HUDEP-2 (cell line): ENCODE data around the gene FAM124A.
A peak's percentile ranks its signal among the peaks of the same experiment; 100 is the strongest.
"Not testable (repeated sequence)": the region's sequence is repeated elsewhere in the genome, so short reads cannot be mapped to it uniquely, and the experiment has no call there.

ENCODE experiments used
- DNase-seq, 76 experiments: peaks; one replicate each; lab custom pipeline; 2025; ENCODE audit not compliant: unreplicated experiment in 76 of 76; lab: John Stamatoyannopoulos, UW

Gene FAM124A

GRCh38 chr13:51262501-51263211 is 40.5 kb downstream of the FAM124A start:
- DNase-seq: no peak

GRCh38 chr13:51266642-51267041 is 44.4 kb downstream of the FAM124A start:
- no peak for DNase-seq

- no peak for DNase-seq
Measured at GRCh38 chr13:51267622-51268021, 45.4 kb downstream of the FAM124A start.

- DNase-seq: no peak
Measured at GRCh38 chr13:51269039-51269438, 46.8 kb downstream of the FAM124A start.

GRCh38 chr13:51270623-51271415 is 48.6 kb downstream of the FAM124A start:
- DNase-seq: no peak

GRCh38 chr13:51271528-51272085 is 49.4 kb downstream of the FAM124A start:
- no peak for DNase-seq

GRCh38 chr13:51275101-51275500 is 52.9 kb downstream of the FAM124A start:
- no peak for DNase-seq

GRCh38 chr13:51276636-51277035 is 54.4 kb downstream of the FAM124A start:
- no peak for DNase-seq

- DNase-seq: no peak
Measured at GRCh38 chr13:51277928-51278327, 55.7 kb downstream of the FAM124A start.

GRCh38 chr13:51278426-51279130 is 56.4 kb downstream of the FAM124A start:
- no peak for DNase-seq

- no peak for DNase-seq
Measured at GRCh38 chr13:51280379-51280940, 58.3 kb downstream of the FAM124A start.

GRCh38 chr13:51282322-51282721 is 60.1 kb downstream of the FAM124A start:
- DNase-seq: no peak

- DNase-seq: not testable (repeated sequence)
Measured at GRCh38 chr13:51282923-51283322, 60.7 kb downstream of the FAM124A start.

- DNase-seq: no peak
Measured at GRCh38 chr13:51283371-51283770, 61.2 kb downstream of the FAM124A start.

GRCh38 chr13:51284339-51284738 is 62.1 kb downstream of the FAM124A start:
- no peak for DNase-seq

- DNase-seq: peak in 63 of 76 experiments; percentile 2 to 74 (median 42)
Measured at GRCh38 chr13:51286135-51287002, 64.2 kb downstream of the FAM124A start.

- DNase-seq: no peak
Measured at GRCh38 chr13:51287758-51288157, 65.6 kb downstream of the FAM124A start.

GRCh38 chr13:51288254-51288653 is 66.1 kb downstream of the FAM124A start:
- DNase-seq: not testable (repeated sequence)

GRCh38 chr13:51291341-51291740 is 69.1 kb downstream of the FAM124A start:
- DNase-seq: no peak
